ENCODE results near the gene PASK.

Gene PASK

GRCh38 chr2:241151934-241152660, 2.8 kb upstream of the PASK start:
- Histone ChIP-seq H3K4me2 (ENCODE audit: insufficient read depth, low read length, poor library complexity, severe bottlenecking) (no peak overlapping the region), H3K4ac (ENCODE audit: low read length) (no peak overlapping the region), H3K18ac (ENCODE audit: low read length) (no peak overlapping the region), H3K9ac (ENCODE audit: low read depth, low read length, poor library complexity) (no peak overlapping the region), H3K36me3 (replicated peaks in 1 of 2; ENCODE audit: control insufficient read depth in 2 of 2, insufficient read depth in 2 of 2, low read length in 2 of 2) (peaks cover 5 to 35% of the 10 kb centered on the region in 2 donors), H4K91ac (ENCODE audit: low read depth, low read length, poor library complexity) (no peak overlapping the region), H3K79me1 (ENCODE audit: low read depth, low read length) (peaks cover 3% of the 10 kb centered on the region), H3K27me3 (ENCODE audit: control insufficient read depth in 3 of 3, insufficient read depth in 3 of 3, low read depth in 1 of 3, low read length in 3 of 3) (peaks cover 0 to 6% (median 0%) of the 10 kb centered on the region in 3 experiments), H2BK5ac (ENCODE audit: low read length) (no peak overlapping the region), H3K9me3 (replicated peaks in 1 of 2; ENCODE audit: control insufficient read depth in 2 of 2, insufficient read depth in 1 of 2, low read depth in 1 of 2, low read length in 2 of 2) (no peaks in the 10 kb centered on the region), H3K14ac (ENCODE audit: low read length) (no peak overlapping the region), H3K4me3 (ENCODE audit: low read length in 2 of 2) (peak overlapping the region in 1 of 2 donors; percentile 25), H2BK15ac (ENCODE audit: low read length) (no peak overlapping the region), H3K4me1 (ENCODE audit: control insufficient read depth in 2 of 2, insufficient read depth in 1 of 2, low read depth in 1 of 2, low read length in 2 of 2) (peaks cover 12 to 16% of the 10 kb centered on the region in 2 donors), H3K23ac (ENCODE audit: low read depth, low read length, poor library complexity) (no peak overlapping the region), H2AFZ (ENCODE audit: low read length) (no peak overlapping the region), H4K8ac (ENCODE audit: low read depth, low read length) (no peak overlapping the region), H2AK5ac (ENCODE audit: low read depth, low read length) (no peak overlapping the region), H3K27ac (replicated peaks; ENCODE audit: low read length) (no peak overlapping the region), H2BK12ac (ENCODE audit: low read length) (no peak overlapping the region), H2BK120ac (ENCODE audit: low read depth, low read length) (no peak overlapping the region)
- no peak for DNase-seq (ENCODE audit: low spot score)
- WGBS, 2 donors (ENCODE audit: extremely low coverage in 2 of 2, insufficient read length in 2 of 2, insufficient replicate concordance in 1 of 2): no CpG with 5 or more reads among the region's 8 CpGs

DNA sequence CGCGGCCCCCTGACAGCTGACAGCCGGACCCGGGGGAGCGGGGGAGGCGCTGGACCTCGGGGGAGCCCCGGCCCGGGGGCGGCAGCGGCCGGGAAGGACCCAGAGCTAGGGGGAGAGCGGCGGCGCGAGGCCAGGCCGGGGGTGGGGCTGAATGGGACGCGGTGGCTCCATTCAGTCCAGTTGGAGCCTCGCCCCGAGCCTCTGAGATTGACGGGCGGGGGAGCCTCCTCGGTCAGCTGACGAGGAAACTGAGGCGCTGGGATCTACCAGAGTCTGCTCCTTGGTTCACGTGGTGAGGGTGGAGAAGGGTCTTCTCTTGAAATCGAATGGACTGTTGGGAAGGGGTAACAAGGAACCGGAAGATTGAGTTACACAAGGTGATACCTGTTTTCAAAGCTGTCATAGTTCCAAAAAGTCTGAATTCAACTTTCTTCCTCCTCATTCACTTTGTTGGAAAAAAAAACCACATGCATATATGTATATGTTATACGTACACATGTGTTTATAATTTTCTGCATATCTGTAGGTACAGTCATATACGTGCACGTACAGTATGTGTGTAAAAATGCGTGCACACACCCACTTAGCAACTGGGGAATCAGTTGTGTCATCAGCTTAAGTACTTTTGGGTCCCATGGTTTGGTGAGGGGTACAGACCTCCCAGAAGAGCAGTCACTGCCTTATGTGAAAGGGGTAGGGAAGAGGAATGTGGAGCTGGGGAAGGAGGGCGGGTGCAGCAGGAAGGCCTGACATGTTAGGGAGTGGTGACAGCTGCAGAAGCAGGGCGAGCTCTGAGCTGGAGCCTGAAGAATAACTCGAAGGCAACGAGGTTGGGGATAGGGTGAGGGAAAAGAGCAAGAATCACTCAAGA, 1.6 kb upstream of the PASK start:
- Histone ChIP-seq H2BK12ac (ENCODE audit: low read length) (no peak overlapping the region), H3K9me3 (replicated peaks in 1 of 2; ENCODE audit: control insufficient read depth in 2 of 2, insufficient read depth in 1 of 2, low read depth in 1 of 2, low read length in 2 of 2) (no peaks in the 10 kb centered on the region), H3K4ac (ENCODE audit: low read length) (no peak overlapping the region), H3K18ac (ENCODE audit: low read length) (peak overlapping the region; percentile 57), H3K27me3 (ENCODE audit: control insufficient read depth in 3 of 3, insufficient read depth in 3 of 3, low read depth in 1 of 3, low read length in 3 of 3) (peaks cover 0 to 6% (median 0%) of the 10 kb centered on the region in 3 experiments), H3K79me1 (ENCODE audit: low read depth, low read length) (peaks cover 3% of the 10 kb centered on the region), H3K4me3 (ENCODE audit: low read length in 2 of 2) (peak overlapping the region; percentile 86 to 92), H3K9ac (ENCODE audit: low read depth, low read length, poor library complexity) (peak overlapping the region; percentile 88), H2AK5ac (ENCODE audit: low read depth, low read length) (peak overlapping the region; percentile 56), H4K91ac (ENCODE audit: low read depth, low read length, poor library complexity) (no peak overlapping the region), H3K4me2 (ENCODE audit: insufficient read depth, low read length, poor library complexity, severe bottlenecking) (peak overlapping the region; percentile 96), H2BK120ac (ENCODE audit: low read depth, low read length) (no peak overlapping the region), H3K27ac (replicated peaks; ENCODE audit: low read length) (peak overlapping the region; percentile 43), H3K23ac (ENCODE audit: low read depth, low read length, poor library complexity) (peak overlapping the region; percentile 89), H3K14ac (ENCODE audit: low read length) (no peak overlapping the region), H2BK15ac (ENCODE audit: low read length) (no peak overlapping the region), H3K4me1 (ENCODE audit: control insufficient read depth in 2 of 2, insufficient read depth in 1 of 2, low read depth in 1 of 2, low read length in 2 of 2) (peaks cover 12 to 16% of the 10 kb centered on the region in 2 donors), H2BK5ac (ENCODE audit: low read length) (peak overlapping the region; percentile 53), H2AFZ (ENCODE audit: low read length) (peak overlapping the region; percentile 99), H3K36me3 (replicated peaks in 1 of 2; ENCODE audit: control insufficient read depth in 2 of 2, insufficient read depth in 2 of 2, low read length in 2 of 2) (peaks cover 2 to 29% of the 10 kb centered on the region in 2 donors), H4K8ac (ENCODE audit: low read depth, low read length) (peak overlapping the region; percentile 86)
- DNase-seq (ENCODE audit: low spot score): no peak
- no CpG with 5 or more reads among the region's 37 CpGs for WGBS, 2 donors (ENCODE audit: extremely low coverage in 2 of 2, insufficient read length in 2 of 2, insufficient replicate concordance in 1 of 2)

GRCh38 chr2:241149925-241150659, 820 bp upstream of the PASK start, which contains the start of gene PPP1R7:
Gene PPP1R7 (plus strand): TSS chr2:241150467. CDS start chr2:241150496, 29 bp downstream.
- Histone ChIP-seq H2BK120ac (ENCODE audit: low read depth, low read length) (no peak within 1 kb of the TSS), H2AFZ (ENCODE audit: low read length) (peak within 1 kb of the TSS; percentile 99), H3K9ac (ENCODE audit: low read depth, low read length, poor library complexity) (peak within 1 kb of the TSS; percentile 95), H3K14ac (ENCODE audit: low read length) (no peak within 1 kb of the TSS), H2BK12ac (ENCODE audit: low read length) (peak within 1 kb of the TSS; percentile 84), H4K91ac (ENCODE audit: low read depth, low read length, poor library complexity) (no peak within 1 kb of the TSS), H4K8ac (ENCODE audit: low read depth, low read length) (peak within 1 kb of the TSS; percentile 86), H3K4me1 (ENCODE audit: control insufficient read depth in 2 of 2, insufficient read depth in 1 of 2, low read depth in 1 of 2, low read length in 2 of 2) (peaks cover 12 to 16% of the 10 kb centered on the region in 2 donors), H3K79me1 (ENCODE audit: low read depth, low read length) (peaks cover 3% of the 10 kb centered on the region), H3K18ac (ENCODE audit: low read length) (peak within 1 kb of the TSS; percentile 85), H3K4ac (ENCODE audit: low read length) (peak within 1 kb of the TSS; percentile 11), H2BK15ac (ENCODE audit: low read length) (no peak within 1 kb of the TSS), H3K4me2 (ENCODE audit: insufficient read depth, low read length, poor library complexity, severe bottlenecking) (peak within 1 kb of the TSS; percentile 100), H3K9me3 (replicated peaks in 1 of 2; ENCODE audit: control insufficient read depth in 2 of 2, insufficient read depth in 1 of 2, low read depth in 1 of 2, low read length in 2 of 2) (no peaks in the 10 kb centered on the region), H3K23ac (ENCODE audit: low read depth, low read length, poor library complexity) (peak within 1 kb of the TSS; percentile 98), H3K36me3 (replicated peaks in 1 of 2; ENCODE audit: control insufficient read depth in 2 of 2, insufficient read depth in 2 of 2, low read length in 2 of 2) (peaks cover 2 to 24% of the 10 kb centered on the region in 2 donors), H3K27ac (replicated peaks; ENCODE audit: low read length) (peak within 1 kb of the TSS; percentile 43), H2BK5ac (ENCODE audit: low read length) (peak within 1 kb of the TSS; percentile 53), H3K4me3 (ENCODE audit: low read length in 2 of 2) (peak within 1 kb of the TSS; percentile 86 to 94), H3K27me3 (ENCODE audit: control insufficient read depth in 3 of 3, insufficient read depth in 3 of 3, low read depth in 1 of 3, low read length in 3 of 3) (peaks cover 0 to 6% (median 0%) of the 10 kb centered on the region in 3 experiments), H2AK5ac (ENCODE audit: low read depth, low read length) (peak within 1 kb of the TSS; percentile 56)
- DNase-seq (ENCODE audit: low spot score): peak; percentile 95
- no CpG with 5 or more reads among the region's 73 CpGs for WGBS, 2 donors (ENCODE audit: extremely low coverage in 2 of 2, insufficient read length in 2 of 2, insufficient replicate concordance in 1 of 2)
